GM12891 (cell line): ENCODE data around the gene USP40.

Experiments used
- POLR2A ChIP-seq: IDR thresholded peaks from 2 replicates; pipeline ENCODE4 v1.6.1; 2011; ENCODE audit warnings: low read depth, low read length, control low read depth
- POLR2AphosphoS5 ChIP-seq: IDR thresholded peaks from 2 replicates; pipeline ENCODE4 v1.6.1; 2011; ENCODE audit warnings: low read depth, low read length, control low read depth

DNA sequence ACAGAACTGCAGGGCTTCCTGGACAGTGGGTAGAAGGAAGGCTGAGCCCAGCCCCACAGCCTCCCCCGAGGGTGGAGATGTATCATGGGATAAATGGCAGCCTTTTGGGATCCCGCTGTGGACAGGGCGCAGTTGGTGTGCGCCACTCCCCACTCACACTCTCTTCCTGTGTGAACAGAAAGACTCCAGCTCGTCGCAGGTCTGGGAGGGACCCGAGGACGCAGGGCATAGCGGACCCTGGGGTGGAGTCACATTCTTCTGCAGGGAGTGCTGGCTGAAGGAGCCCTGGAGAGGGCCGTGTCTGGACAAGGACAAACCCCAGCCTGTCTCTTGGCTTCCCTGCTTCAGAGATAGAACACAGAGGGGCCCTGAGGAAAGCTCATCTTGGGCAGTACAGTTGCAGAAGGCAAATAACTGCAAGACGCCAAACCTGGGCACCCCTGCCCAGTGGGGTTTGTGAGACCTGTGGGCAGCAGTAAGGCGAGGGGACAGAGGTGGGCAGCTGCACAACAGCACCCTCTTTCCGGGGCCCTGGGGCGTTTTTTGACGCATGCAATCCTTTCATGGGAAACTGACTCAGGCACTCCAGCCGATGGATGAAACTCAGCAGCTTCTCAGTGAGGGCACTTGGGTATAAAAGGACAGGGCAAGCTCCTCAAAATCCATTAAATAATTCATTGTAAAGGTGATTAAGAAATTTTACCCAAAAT, 101.9 kb downstream of the USP40 start:
- TF ChIP-seq POLR2AphosphoS5 (no peak), POLR2A (no peak)
